Smooth muscle cell (in vitro differentiated cells): ENCODE data around the gene PNKP. TPM values are rescaled to one million over a fixed set of nuclear protein-coding genes. Genes with fewer than 3 reads are reported as not detected.

Experiments
- DNase-seq: peaks from one replicate; lab custom pipeline; 2025; ENCODE audit not compliant: unreplicated experiment; lab: John Stamatoyannopoulos, UW
- H2AFZ ChIP-seq: fragments of 200-600 bp; sonication (generic); 2 replicates; pipeline ENCODE4 v1.6.0; 2016; ENCODE audit warnings: antibody characterized with exemption, low read depth, mild to moderate bottlenecking
- H3F3A ChIP-seq: fragments of 200-600 bp; sonication (generic); 2 replicates; pipeline ENCODE4 v1.6.0; 2017; ENCODE audit warnings: antibody characterized with exemption, low read depth
- H3K27ac ChIP-seq: fragments of 200-600 bp; sonication (generic); 2 replicates; pipeline ENCODE4 v1.5.1; 2016; ENCODE audit warnings: low read depth, mild to moderate bottlenecking
- H3K27me3 ChIP-seq: fragments of 200-600 bp; sonication (generic); 2 replicates; pipeline ENCODE4 v1.6.1; 2016; ENCODE audit warnings: low read depth, mild to moderate bottlenecking
- H3K36me3 ChIP-seq: fragments of 200-600 bp; sonication (generic); 2 replicates; pipeline ENCODE4 v1.5.1; 2016; ENCODE audit warnings: low read depth
- H3K4me1 ChIP-seq: fragments of 200-600 bp; sonication (generic); 2 replicates; pipeline ENCODE4 v1.5.1; 2016; ENCODE audit warnings: low read depth
- H3K4me2 ChIP-seq: fragments of 200-600 bp; sonication (generic); 2 replicates; pipeline ENCODE4 v1.6.0; 2016; ENCODE audit warnings: mild to moderate bottlenecking
- H3K4me3 ChIP-seq: fragments of 200-600 bp; sonication (generic); 2 replicates; pipeline ENCODE4 v1.5.1; 2016; ENCODE audit warnings: mild to moderate bottlenecking
- H3K79me2 ChIP-seq: fragments of 200-600 bp; sonication (generic); 2 replicates; pipeline ENCODE4 v1.6.0; 2016; ENCODE audit warnings: low read depth, mild to moderate bottlenecking
- H3K9ac ChIP-seq: fragments of 200-600 bp; sonication (generic); 2 replicates; pipeline ENCODE4 v1.6.0; 2016; ENCODE audit warnings: low read depth
- H3K9me3 ChIP-seq: fragments of 200-600 bp; sonication (generic); replicated peaks from 2 replicates; pipeline ENCODE4 v1.5.1; 2016; ENCODE audit warnings: low read depth
- H4K20me1 ChIP-seq: fragments of 200-600 bp; sonication (generic); 2 replicates; pipeline ENCODE4 v1.6.0; 2016; ENCODE audit warnings: low read depth
- CTCF ChIP-seq: fragments of 200-600 bp; sonication (generic); IDR thresholded peaks from 2 replicates; pipeline ENCODE4 v1.5.1; 2017; ENCODE audit warnings: borderline replicate concordance, mild to moderate bottlenecking, antibody characterized with exemption; ENCODE audit not compliant: insufficient read depth, poor library complexity, severe bottlenecking
- WGBS: methylation state at CpG from one replicate; pipeline ENCODE4 v1.1.7; 2016; ENCODE audit warnings: low lambda C conversion rate; 5-methylcytosine and 5-hydroxymethylcytosine counted together
- polyA plus RNA-seq: library from polyadenylated mRNA; unstranded; fragments of >200 nt; fragmentation: Nextera tagmentation; extraction: Ambion mirVana; gene quantifications from 2 replicates; pipeline ENCODE4 v1.2.1, GENCODE V29; 2016
- total RNA-seq: library from RNA; depleted of rRNA; stranded (reverse); fragments of >200 nt; gene quantifications from 2 replicates; pipeline ENCODE4 v1.2.3, GENCODE V29; 2014

PNKP gene
- total and polyA plus RNA-seq, 2 experiments from 2014 or later: 15.3 to 42.4 TPM

- Histone ChIP-seq H3K27ac (peak overlapping the region; percentile 96), H3K4me3 (peak overlapping the region; percentile 72), H3K9me3 (no peaks in the 10 kb centered on the region), H2AFZ (no peak overlapping the region), H3K27me3 (no peaks in the 10 kb centered on the region), H3K4me2 (peak overlapping the region; percentile 94), H3F3A (peaks cover 3% of the 10 kb centered on the region), H3K36me3 (peaks cover 5% of the 10 kb centered on the region), H4K20me1 (peaks cover 5% of the 10 kb centered on the region), H3K4me1 (peaks cover 12% of the 10 kb centered on the region), H3K79me2 (peaks cover 25% of the 10 kb centered on the region), H3K9ac (peak overlapping the region; percentile 95)
- TF ChIP-seq CTCF: no peak
- WGBS: 92% methylated on average over 9 of the region's 9 CpGs
- DNase-seq: no peak
These were observed 11.3 kb upstream of the PNKP start for GRCh38 chr19:49878744-49879070.

- 7% methylated on average over 37 of the region's 41 CpGs for WGBS
- Histone ChIP-seq H4K20me1 (peaks cover 5% of the 10 kb centered on the region), H3K4me2 (peak overlapping the region; percentile 94)
These were observed 10.7 kb upstream of the PNKP start for GRCh38 chr19:49877879-49878743.

GRCh38 chr19:49877020-49877878 lies 9.9 kb upstream of the PNKP start, which contains the start of the genes AKT1S1 and TBC1D17:
AKT1S1 (minus strand) TSS chr19:49877355; CDS start chr19:49873295, 4,060 bp downstream.
TBC1D17 (plus strand) TSS chr19:49877702; CDS start chr19:49877724, 22 bp downstream.
- H3F3A ChIP-seq: peaks cover 3% of the 10 kb centered on the region
- H3K4me1 ChIP-seq: peaks cover 12% of the 10 kb centered on the region
- H2AFZ ChIP-seq: peak within 1 kb of the TSS; percentile 71
- H3K27me3 ChIP-seq: no peaks in the 10 kb centered on the region
- H3K4me2 ChIP-seq: peak within 1 kb of the TSS; percentile 96
- H4K20me1 ChIP-seq: peaks cover 5% of the 10 kb centered on the region
- H3K79me2 ChIP-seq: peaks cover 25% of the 10 kb centered on the region
- H3K36me3 ChIP-seq: no peaks in the 10 kb centered on the region
- TF ChIP-seq CTCF: no peak
- H3K4me3 ChIP-seq: peak within 1 kb of the TSS; percentile 72
- H3K9ac ChIP-seq: peak within 1 kb of the TSS; percentile 95
- H3K9me3 ChIP-seq: no peaks in the 10 kb centered on the region
- peak within 1 kb of the TSS; percentile 96 for H3K27ac ChIP-seq
- peak; percentile 99 for DNase-seq
- WGBS: 1% methylated on average over 61 of the region's 61 CpGs

More at GRCh38 chr19:49877879-49878743, 10.7 kb upstream of the PNKP start:
- peak overlapping the region; percentile 95 for H3K9ac ChIP-seq
- peaks cover 25% of the 10 kb centered on the region for H3K79me2 ChIP-seq
- peaks cover 12% of the 10 kb centered on the region for H3K4me1 ChIP-seq
- H3K36me3 ChIP-seq: peaks cover 2% of the 10 kb centered on the region
- H3K4me3 ChIP-seq: peak overlapping the region; percentile 72
- no peak for TF ChIP-seq CTCF
- H3K27me3 ChIP-seq: no peaks in the 10 kb centered on the region
- H3K9me3 ChIP-seq: no peaks in the 10 kb centered on the region
- peak; percentile 98 for DNase-seq
- peak overlapping the region; percentile 71 for H2AFZ ChIP-seq
- H3F3A ChIP-seq: peaks cover 3% of the 10 kb centered on the region
- peak overlapping the region; percentile 96 for H3K27ac ChIP-seq
